Gastroesophageal sphincter (tissue), 3 donors: Measurements from ENCODE around the gene FAM120A.

Experiments used
- CTCF ChIP-seq, 4 experiments: fragments of 200-600 bp in 2 of 4; fragments of 450-650 bp in 2 of 4; sonication (generic) in 1 of 4; IDR thresholded peaks; one replicate each; pipeline ENCODE4 v1.5.1; 2017 to 2019; ENCODE audit warnings: antibody characterized with exemption in 4 of 4, mild to moderate bottlenecking in 2 of 4, moderate library complexity in 2 of 4
- EP300 ChIP-seq: sonication (generic); formaldehyde crosslinking; IDR thresholded peaks from one replicate; pipeline ENCODE4 v1.6.1; 2017; ENCODE audit warnings: antibody characterized with exemption, mild to moderate bottlenecking
- POLR2A ChIP-seq, 2 donors: fragments of 450-650 bp; IDR thresholded peaks; one replicate each; pipeline ENCODE4 v1.6.1; 2017; ENCODE audit warnings: antibody characterized with exemption in 2 of 2, mild to moderate bottlenecking in 2 of 2, moderate library complexity in 1 of 2
- POLR2AphosphoS5 ChIP-seq: sonication (generic); formaldehyde crosslinking; IDR thresholded peaks from one replicate; pipeline ENCODE4 v1.6.1; 2017; ENCODE audit warnings: antibody characterized with exemption

DNA sequence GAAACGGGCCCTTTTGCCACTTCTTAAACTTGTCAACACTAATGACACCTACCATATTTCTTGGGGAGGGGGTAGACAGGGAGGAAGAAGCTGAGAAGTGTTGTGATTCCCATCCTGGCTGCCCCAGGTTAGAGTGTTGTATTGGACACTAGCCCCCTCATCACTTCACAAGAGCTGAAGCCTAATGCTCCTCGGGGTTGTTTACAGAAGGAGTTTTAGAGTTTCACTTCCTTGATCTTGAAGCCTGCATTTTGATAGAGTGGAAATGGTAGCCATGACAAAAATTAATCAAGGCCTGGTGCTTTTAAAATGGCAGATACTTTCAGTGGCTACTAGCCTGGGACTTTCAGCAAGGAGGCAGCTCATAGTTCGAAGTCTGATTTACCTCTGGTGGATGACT is 12.9 kb downstream of the FAM120A start:
- TF ChIP-seq CTCF (IDR thresholded peaks at IDR 0.05) (no peak), POLR2AphosphoS5 (no peak), POLR2A (IDR thresholded peaks at IDR 0.05) (no peak), EP300 (no peak)
